Fibroblast of mammary gland (primary cell): ENCODE measurements around the gene JPH3.
A peak's percentile ranks its signal among the peaks of the same experiment; 100 is the strongest.
"Not testable (repeated sequence)": the region's sequence is repeated elsewhere in the genome, so short reads cannot be mapped to it uniquely, and the experiment has no call there.

Source experiments
- DNase-seq: peaks from one replicate; pipeline ENCODE4 v3.0.0-alpha.2; 2010; ENCODE audit warnings: low read depth
- H3K4me3 ChIP-seq: 2 replicates; pipeline ENCODE4 v1.5.1; 2011; ENCODE audit warnings: low read depth, mild to moderate bottlenecking, low read length, moderate library complexity; ENCODE audit not compliant: control insufficient read depth
- CTCF ChIP-seq: conservative IDR thresholded peaks from 2 replicates; pipeline ENCODE4 v1.5.1; 2011; ENCODE audit warnings: low read depth, low read length, inconsistent platforms; ENCODE audit not compliant: control insufficient read depth, insufficient read depth

JPH3 gene

GRCh38 chr16:87715231-87715630 lies 112.9 kb downstream of the JPH3 start:
- DNase-seq: no peak
- H3K4me3 ChIP-seq: no peak overlapping the region
- no peak for TF ChIP-seq CTCF

DNA sequence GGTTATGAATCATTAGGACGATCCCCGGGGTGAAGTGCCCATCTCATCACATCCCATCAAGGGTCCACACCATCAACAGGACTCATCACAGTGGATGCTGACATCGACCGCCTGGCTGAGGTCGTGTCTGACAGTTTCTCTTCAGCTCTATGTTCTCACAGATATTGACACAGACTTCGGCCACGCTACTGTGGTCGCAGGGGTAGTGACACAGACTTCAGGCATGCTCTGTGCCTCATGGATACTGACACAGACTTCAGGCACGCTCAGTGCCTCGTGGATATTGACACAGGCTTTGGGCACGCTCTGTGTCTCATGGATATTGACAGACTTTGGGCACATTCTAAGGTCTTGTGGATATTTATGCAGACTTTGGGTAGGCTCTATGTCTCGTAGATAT lies 113.3 kb downstream of the JPH3 start:
- TF ChIP-seq CTCF: no peak
- peak; percentile 14 for DNase-seq
- no peak overlapping the region for H3K4me3 ChIP-seq

- not testable (repeated sequence) for DNase-seq, H3K4me3 ChIP-seq
These were observed 116.5 kb downstream of the JPH3 start for GRCh38 chr16:87718831-87719230.

DNA sequence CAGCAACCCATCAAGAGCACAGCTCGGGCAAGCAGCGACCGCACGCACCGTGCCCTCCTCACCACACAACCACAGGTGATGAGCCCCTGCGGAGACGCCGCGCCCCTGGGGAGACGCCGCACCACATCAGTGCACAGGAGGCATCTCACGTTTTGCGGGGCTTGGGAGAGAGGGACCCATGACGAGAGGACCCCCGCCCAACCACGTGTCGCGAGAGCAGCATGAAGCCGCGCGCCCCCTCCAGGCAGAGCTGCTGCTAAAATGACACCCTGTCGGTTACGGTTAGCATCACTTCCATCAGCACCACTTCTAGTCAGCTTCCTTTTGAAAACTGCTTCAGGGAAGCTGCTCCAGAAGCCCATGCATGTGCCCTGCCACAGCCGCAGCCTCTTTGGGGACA lies 118.1 kb downstream of the JPH3 start:
- no peak overlapping the region for H3K4me3 ChIP-seq
- no peak for DNase-seq
- TF ChIP-seq CTCF: no peak

DNA sequence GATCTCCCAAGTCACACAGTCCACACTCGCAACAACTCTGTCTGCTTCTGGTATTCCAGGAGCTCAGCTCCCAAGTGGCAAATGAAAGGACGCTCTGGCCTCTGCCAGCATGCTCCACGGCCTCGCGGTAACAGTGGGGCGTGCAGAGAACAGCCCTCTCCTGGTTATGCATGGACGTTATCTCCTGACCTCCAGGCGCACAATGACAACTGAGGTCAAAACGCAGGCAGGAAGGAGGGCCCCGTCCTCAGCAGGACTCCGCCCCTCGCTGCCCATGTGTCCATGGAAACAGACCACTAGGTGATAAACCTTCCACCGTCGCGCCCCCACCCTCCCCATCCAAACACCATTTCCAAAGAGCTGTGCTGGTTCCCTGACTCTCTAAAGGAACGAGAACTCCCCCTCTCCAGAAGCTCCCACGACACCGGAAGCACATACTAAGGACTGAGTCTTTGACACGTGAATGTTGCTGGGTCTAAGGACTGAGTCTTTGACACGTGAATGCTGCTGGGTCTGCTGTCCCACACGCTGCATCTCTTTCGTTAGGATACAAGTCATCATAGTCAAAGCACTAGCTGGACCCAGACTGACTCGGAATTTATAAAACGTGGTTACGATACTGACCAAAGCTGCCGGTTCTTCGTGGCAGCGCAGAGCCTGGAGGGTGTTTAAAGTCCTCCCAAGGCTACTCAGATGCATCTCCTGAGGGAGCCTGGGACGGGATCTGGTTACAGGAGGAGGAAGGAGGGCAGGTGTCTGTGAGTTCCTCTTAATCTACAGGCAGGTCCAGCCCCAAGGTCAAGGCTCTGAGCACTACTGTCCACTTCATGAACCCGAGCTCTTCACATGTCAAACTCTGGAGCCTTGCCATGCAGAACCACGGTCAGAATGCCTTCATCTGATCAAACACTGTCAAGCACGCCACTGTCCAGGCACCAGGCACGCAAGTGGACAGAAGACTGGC lies 119.6 kb downstream of the JPH3 start:
- no peak overlapping the region for H3K4me3 ChIP-seq
- TF ChIP-seq CTCF: no peak
- DNase-seq: no peak

GRCh38 chr16:87722590-87723225 lies 120.4 kb downstream of the JPH3 start:
- no peak overlapping the region for H3K4me3 ChIP-seq
- DNase-seq: no peak
- TF ChIP-seq CTCF: no peak

- no peak overlapping the region for H3K4me3 ChIP-seq
- TF ChIP-seq CTCF: no peak
- peak; percentile 77 for DNase-seq
These were observed 120.9 kb downstream of the JPH3 start for GRCh38 chr16:87723226-87723623.
